Measurements from ENCODE around the gene FMN1.

The FMN1 gene

GRCh38 chr15:33045066-33045810 lies 149.3 kb downstream of the FMN1 start:
- in situ Hi-C loops (cut with HindIII; ENCODE audit: low pct_ligation_motif_present, low sequenced_read_pairs), result no loop called here
- Histone ChIP-seq H3K36me3 (replicated peaks) (no peaks in the 10 kb centered on the region), H3K27me3 (replicated peaks) (no peaks in the 10 kb centered on the region), H3K27ac (no peak overlapping the region), H3K4me3 (ENCODE audit: low read depth, low read length) (no peak overlapping the region)
- no peak for DNase-seq
- no peak for TF ChIP-seq CTCF (IDR thresholded peaks at IDR 0.05; ENCODE audit: low read depth, low read length, missing control alignments)

- Histone ChIP-seq H3K27me3 (replicated peaks) (no peaks in the 10 kb centered on the region), H3K27ac (no peak overlapping the region), H3K4me3 (ENCODE audit: low read depth, low read length) (no peak overlapping the region), H3K36me3 (replicated peaks) (no peaks in the 10 kb centered on the region)
- TF ChIP-seq CTCF (IDR thresholded peaks at IDR 0.05; ENCODE audit: low read depth, low read length, missing control alignments), result no peak
- in situ Hi-C loops (cut with HindIII; ENCODE audit: low pct_ligation_motif_present, low sequenced_read_pairs), result no loop called here
- no peak for DNase-seq
These were observed 149.9 kb downstream of the FMN1 start for GRCh38 chr15:33044598-33044997.

- in situ Hi-C loops (cut with HindIII; ENCODE audit: low pct_ligation_motif_present, low sequenced_read_pairs), result no loop called here
- H3K36me3 ChIP-seq (replicated peaks), result no peaks in the 10 kb centered on the region
- DNase-seq, result no peak
- TF ChIP-seq CTCF (IDR thresholded peaks at IDR 0.05; ENCODE audit: low read depth, low read length, missing control alignments), result no peak
- H3K4me3 ChIP-seq (ENCODE audit: low read depth, low read length), result no peak overlapping the region
- H3K27ac ChIP-seq, result no peak overlapping the region
- H3K27me3 ChIP-seq (replicated peaks), result no peaks in the 10 kb centered on the region
These were observed 150.9 kb downstream of the FMN1 start for GRCh38 chr15:33043636-33044035.

- peak; percentile 17 for DNase-seq
- H3K36me3 ChIP-seq (replicated peaks), result no peaks in the 10 kb centered on the region
- no peak overlapping the region for H3K27ac ChIP-seq
- in situ Hi-C loops (cut with HindIII; ENCODE audit: low pct_ligation_motif_present, low sequenced_read_pairs), result no loop called here
- no peak overlapping the region for H3K4me3 ChIP-seq (ENCODE audit: low read depth, low read length)
- no peaks in the 10 kb centered on the region for H3K27me3 ChIP-seq (replicated peaks)
- TF ChIP-seq CTCF (IDR thresholded peaks at IDR 0.05; ENCODE audit: low read depth, low read length, missing control alignments), result no peak
These were observed 154.0 kb downstream of the FMN1 start for GRCh38 chr15:33040496-33040895.

GRCh38 chr15:33034588-33034987 lies 159.9 kb downstream of the FMN1 start:
- TF ChIP-seq CTCF (IDR thresholded peaks at IDR 0.05; ENCODE audit: low read depth, low read length, missing control alignments), result no peak
- in situ Hi-C loops (cut with HindIII; ENCODE audit: low pct_ligation_motif_present, low sequenced_read_pairs), result no loop called here
- Histone ChIP-seq H3K27me3 (replicated peaks) (no peaks in the 10 kb centered on the region), H3K36me3 (replicated peaks) (no peaks in the 10 kb centered on the region), H3K4me3 (ENCODE audit: low read depth, low read length) (no peak overlapping the region), H3K27ac (no peak overlapping the region)
- DNase-seq, result no peak

- Histone ChIP-seq H3K4me3 (ENCODE audit: low read depth, low read length) (no peak overlapping the region), H3K27me3 (replicated peaks) (no peaks in the 10 kb centered on the region), H3K27ac (no peak overlapping the region), H3K36me3 (replicated peaks) (no peaks in the 10 kb centered on the region)
- in situ Hi-C loops (cut with HindIII; ENCODE audit: low pct_ligation_motif_present, low sequenced_read_pairs), result no loop called here
- no peak for TF ChIP-seq CTCF (IDR thresholded peaks at IDR 0.05; ENCODE audit: low read depth, low read length, missing control alignments)
- DNase-seq, result no peak
These were observed 162.5 kb downstream of the FMN1 start for GRCh38 chr15:33032053-33032452.

Data from brain microvascular endothelial cell (primary cell).